ENCODE data around the gene NAB1.

DNA sequence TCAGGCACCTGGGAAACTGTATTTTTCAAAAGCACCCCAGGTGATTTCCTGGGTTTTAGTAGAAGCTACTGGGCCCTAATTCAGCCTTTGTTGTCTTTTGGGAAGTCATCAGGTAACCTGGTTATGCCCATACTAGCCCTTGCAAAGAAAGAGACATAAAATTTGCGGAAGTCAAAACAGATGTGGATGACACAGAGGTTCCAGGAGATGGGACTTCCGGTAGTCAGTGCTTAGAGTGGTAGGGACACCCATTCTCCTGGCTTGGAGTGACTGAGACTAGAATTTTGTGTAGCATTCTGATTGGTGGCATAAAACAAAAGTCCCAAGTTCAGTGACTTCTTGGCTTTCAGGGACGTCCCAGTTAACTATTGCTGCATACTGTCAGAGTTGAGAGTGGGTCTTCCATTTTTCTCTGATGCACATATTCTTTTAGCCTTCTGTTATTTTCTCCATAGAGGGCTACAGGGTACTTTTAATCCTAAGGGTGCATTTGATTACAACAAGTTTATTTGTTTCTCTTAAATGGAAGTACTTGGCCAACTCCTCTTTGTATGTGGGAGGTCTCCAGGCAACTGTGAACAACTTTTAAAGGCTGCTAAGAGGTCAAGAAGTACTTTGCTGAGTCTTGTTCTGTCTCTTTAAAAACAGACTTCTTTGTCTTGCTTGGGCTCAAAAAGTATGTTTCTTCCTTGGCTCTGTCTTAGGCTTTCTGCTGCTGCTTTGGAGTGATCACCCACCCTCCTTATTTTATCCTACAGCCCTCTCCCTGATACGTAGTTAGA is 8.8 kb downstream of the NAB1 start:
- no peak for TF ChIP-seq EZH2 (IDR thresholded peaks at IDR 0.05; ENCODE audit: borderline replicate concordance, low read length)
- no peak for TF ChIP-seq CTCF (IDR thresholded peaks at IDR 0.05; ENCODE audit: low read length)

Measured in OCI-LY1 (cell line).